Neural cell (in vitro differentiated cells): ENCODE results near the gene HHIPL1. TPM values are rescaled to one million over a fixed set of nuclear protein-coding genes. Genes with fewer than 3 reads are reported as not detected.

Experiments
- H2AFZ ChIP-seq: fragments of 200-600, 300-800 bp; sonication (generic), shearing (Covaris generic); 2 replicates; pipeline ENCODE4 v1.6.0; 2014; ENCODE audit warnings: low read depth, mild to moderate bottlenecking, antibody characterized with exemption, low read length, moderate library complexity
- H3F3A ChIP-seq: fragments of 200-600 bp; shearing (Covaris generic); 2 replicates; pipeline ENCODE4 v1.6.1; 2016; ENCODE audit warnings: mild to moderate bottlenecking, moderate library complexity, mixed read lengths, antibody characterized with exemption, low read length; ENCODE audit not compliant: insufficient read depth, poor library complexity, severe bottlenecking
- H3K27ac ChIP-seq: fragments of 200-600, 300-800 bp; sonication (generic), shearing (Covaris generic); 2 replicates; pipeline ENCODE4 v1.5.1; 2014; ENCODE audit warnings: mild to moderate bottlenecking, low read length, moderate library complexity
- H3K27me3 ChIP-seq: fragments of 300-800, 200-600 bp; sonication (generic), shearing (Covaris generic); 2 replicates; pipeline ENCODE4 v1.6.0; 2014; ENCODE audit warnings: mild to moderate bottlenecking, low read depth, low read length, moderate library complexity; ENCODE audit not compliant: insufficient read depth
- H3K36me3 ChIP-seq: fragments of 300-800, 200-600 bp; sonication (generic), shearing (Covaris generic); 2 replicates; pipeline ENCODE4 v1.5.1; 2014; ENCODE audit warnings: mild to moderate bottlenecking, antibody characterized with exemption, low read length, moderate library complexity; ENCODE audit not compliant: insufficient read depth
- H3K4me2 ChIP-seq: fragments of 300-800, 200-600 bp; sonication (generic), shearing (Covaris generic); 2 replicates; pipeline ENCODE4 v1.6.0; 2014; ENCODE audit warnings: mild to moderate bottlenecking, low read length
- H3K4me3 ChIP-seq: fragments of 300-800, 200-600 bp; sonication (generic), shearing (Covaris generic); 2 replicates; pipeline ENCODE4 v1.5.1; 2014; ENCODE audit warnings: mild to moderate bottlenecking, low read length, moderate library complexity
- H3K79me2 ChIP-seq: fragments of 200-600 bp; shearing (Covaris generic); replicated peaks from 2 replicates; pipeline ENCODE4 v1.6.0; 2014; ENCODE audit warnings: mild to moderate bottlenecking, low read length, moderate library complexity; ENCODE audit not compliant: insufficient read depth
- H3K9ac ChIP-seq: fragments of 300-800, 200-600 bp; sonication (generic), shearing (Covaris generic); 2 replicates; pipeline ENCODE4 v1.6.1; 2016; ENCODE audit warnings: mild to moderate bottlenecking, low read length, mixed read lengths
- H3K9me2 ChIP-seq: fragments of 200-600 bp; shearing (Covaris generic); 2 replicates; pipeline ENCODE4 v1.6.1; 2016; ENCODE audit warnings: mild to moderate bottlenecking, low read length, mixed read lengths; ENCODE audit not compliant: insufficient read depth
- H3K9me3 ChIP-seq: fragments of 200-600, 300-800 bp; sonication (generic), shearing (Covaris generic); 2 replicates; pipeline ENCODE4 v1.6.1; 2016; ENCODE audit warnings: mild to moderate bottlenecking, mixed run types, low read length, moderate library complexity, mixed read lengths
- H4K20me1 ChIP-seq: fragments of 200-600 bp; shearing (Covaris generic); 2 replicates; pipeline ENCODE4 v1.6.1; 2016; ENCODE audit warnings: mild to moderate bottlenecking, mixed run types; ENCODE audit not compliant: insufficient read depth
- CTCF ChIP-seq: fragments of 450-650 bp; IDR thresholded peaks from 2 replicates; pipeline ENCODE4 v1.5.1; 2014; ENCODE audit warnings: antibody characterized with exemption, mild to moderate bottlenecking, moderate library complexity; ENCODE audit not compliant: poor library complexity, severe bottlenecking
- EP300 ChIP-seq: fragments of 450-650 bp; conservative IDR thresholded peaks from 2 replicates; pipeline ENCODE4 v1.6.1; 2014; ENCODE audit warnings: antibody characterized with exemption, mild to moderate bottlenecking, moderate library complexity; ENCODE audit not compliant: poor library complexity, severe bottlenecking
- EZH2 ChIP-seq: fragments of 200-600, 300-800 bp; shearing (Covaris generic), sonication (generic); IDR thresholded peaks from 2 replicates; pipeline ENCODE4 v1.6.1; 2014; ENCODE audit warnings: antibody characterized with exemption, low read length, borderline replicate concordance, mild to moderate bottlenecking; ENCODE audit not compliant: insufficient read depth, poor library complexity, severe bottlenecking
- MXI1 ChIP-seq: fragments of 450-650 bp; conservative IDR thresholded peaks from 2 replicates; pipeline ENCODE4 v1.6.1; 2014; ENCODE audit warnings: antibody characterized with exemption, mild to moderate bottlenecking; ENCODE audit not compliant: poor library complexity, severe bottlenecking
- POLR2AphosphoS5 ChIP-seq: IDR thresholded peaks from 2 replicates; pipeline ENCODE4 v1.6.1; 2012
- RAD21 ChIP-seq: fragments of 450-650 bp; conservative IDR thresholded peaks from 2 replicates; pipeline ENCODE4 v1.6.1; 2014; ENCODE audit warnings: antibody characterized with exemption, mild to moderate bottlenecking, moderate library complexity
- REST ChIP-seq: IDR thresholded peaks from 2 replicates; pipeline ENCODE4 v1.6.1; 2012; ENCODE audit warnings: borderline replicate concordance
- SMC3 ChIP-seq: fragments of 450-650 bp; conservative IDR thresholded peaks from 2 replicates; pipeline ENCODE4 v1.6.1; 2014; ENCODE audit warnings: antibody characterized with exemption, mild to moderate bottlenecking, moderate library complexity; ENCODE audit not compliant: poor library complexity
- TAF1 ChIP-seq: IDR thresholded peaks from 2 replicates; pipeline ENCODE4 v1.6.1; 2012; ENCODE audit warnings: low read depth
- polyA plus RNA-seq: library from polyadenylated mRNA; depleted of rRNA; stranded (reverse); fragments of >200 nt; gene quantifications from 2 replicates; pipeline ENCODE4 v1.2.3, GENCODE V29; 2014

Gene HHIPL1
- polyA plus RNA-seq, 1 donor from 2014 or later: 0.47 TPM

DNA sequence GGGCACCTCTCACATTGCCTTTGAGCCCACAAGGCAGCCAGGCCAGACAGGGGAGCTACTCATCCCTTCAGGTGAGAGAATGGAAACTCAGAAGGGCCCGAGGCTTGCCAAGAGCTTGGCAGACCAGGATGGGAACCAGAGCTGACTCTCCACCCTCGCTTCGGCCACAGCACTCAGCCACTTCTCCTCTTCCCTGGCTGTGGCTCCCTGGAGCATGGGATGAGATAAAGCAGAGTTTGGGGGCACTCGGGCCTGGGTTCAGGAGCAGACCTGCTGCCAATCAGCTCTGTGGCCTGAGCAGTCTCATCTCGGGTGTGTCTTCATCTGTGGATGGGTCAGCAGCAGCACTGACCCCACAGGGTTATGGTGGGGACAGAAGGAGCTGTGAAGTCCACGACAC, 20.9 kb upstream of the HHIPL1 start:
- H3K36me3 ChIP-seq: no peaks in the 10 kb centered on the region
- no peaks in the 10 kb centered on the region for H3K27me3 ChIP-seq
- no peak overlapping the region for H3K9ac ChIP-seq
- H3F3A ChIP-seq: no peaks in the 10 kb centered on the region
- no peak overlapping the region for H3K27ac ChIP-seq
- H2AFZ ChIP-seq: no peak overlapping the region
- no peaks in the 10 kb centered on the region for H3K9me3 ChIP-seq
- H3K9me2 ChIP-seq: no peaks in the 10 kb centered on the region
- TF ChIP-seq EZH2: no peak
- no peak for TF ChIP-seq SMC3
- TF ChIP-seq EP300: no peak
- TF ChIP-seq CTCF: no peak
- TF ChIP-seq RAD21: no peak
- no peak for TF ChIP-seq REST
- no peak for TF ChIP-seq POLR2AphosphoS5
- no peak for TF ChIP-seq MXI1
- no peak for TF ChIP-seq TAF1
- no peak overlapping the region for H3K4me3 ChIP-seq
- H3K4me2 ChIP-seq: no peak overlapping the region
- no peaks in the 10 kb centered on the region for H4K20me1 ChIP-seq
- no peaks in the 10 kb centered on the region for H3K79me2 ChIP-seq

- no peaks in the 10 kb centered on the region for H3K79me2 ChIP-seq
Measured at GRCh38 chr14:99624971-99625370, 20.0 kb upstream of the HHIPL1 start.

More at GRCh38 chr14:99624971-99625370, 20.0 kb upstream of the HHIPL1 start:
- Histone ChIP-seq H3K27ac (no peak overlapping the region), H2AFZ (no peak overlapping the region), H3K9me3 (no peaks in the 10 kb centered on the region), H3K4me2 (no peak overlapping the region), H3F3A (no peaks in the 10 kb centered on the region), H3K9ac (no peak overlapping the region), H3K4me3 (no peak overlapping the region), H3K9me2 (no peaks in the 10 kb centered on the region), H4K20me1 (no peaks in the 10 kb centered on the region), H3K36me3 (no peaks in the 10 kb centered on the region), H3K27me3 (no peaks in the 10 kb centered on the region)
- no peak for TF ChIP-seq POLR2AphosphoS5
- no peak for TF ChIP-seq REST
- no peak for TF ChIP-seq TAF1
- no peak for TF ChIP-seq EZH2
- no peak for TF ChIP-seq CTCF
- no peak for TF ChIP-seq RAD21
- no peak for TF ChIP-seq SMC3
- TF ChIP-seq MXI1: no peak
- no peak for TF ChIP-seq EP300
